ENCODE measurements around the gene KLHL22.

DNA sequence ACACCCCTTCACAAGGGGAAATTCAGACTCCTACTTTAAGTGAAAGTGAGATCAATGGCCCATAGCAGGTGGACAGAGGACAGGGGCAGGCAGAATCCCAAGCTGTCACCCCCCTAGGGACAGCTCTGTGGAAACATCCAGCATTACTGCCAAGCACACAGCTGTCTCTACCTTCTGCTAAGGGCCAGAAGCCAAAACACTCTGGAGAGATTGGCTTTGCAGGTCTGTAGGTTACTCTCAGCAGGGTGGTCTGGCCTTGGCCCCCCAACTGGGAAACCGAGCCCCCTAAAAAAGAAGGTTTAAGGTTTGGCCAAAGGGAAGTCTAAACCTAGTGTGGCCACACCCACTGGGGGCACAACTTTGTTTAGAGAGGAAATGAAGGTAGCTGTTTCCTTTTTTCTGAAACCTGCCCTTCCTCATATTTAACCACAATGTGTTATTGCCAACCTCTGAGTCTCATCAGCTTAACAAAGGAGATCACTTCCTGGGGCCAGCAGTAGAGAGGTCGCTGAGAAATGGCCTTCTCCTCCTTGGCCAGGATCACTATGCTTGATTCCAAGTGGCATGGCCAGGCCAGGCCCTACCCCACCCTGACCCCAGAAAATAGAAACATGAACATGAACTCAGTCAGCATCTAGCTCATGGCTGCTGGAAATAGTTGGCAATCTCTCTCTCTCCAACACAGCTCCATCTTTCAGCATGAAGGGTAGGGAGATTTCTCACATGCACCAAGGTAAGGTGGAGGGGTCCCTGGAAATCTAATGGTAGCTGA, 32.1 kb downstream of the KLHL22 start:
- TF ChIP-seq, protein P1, sequence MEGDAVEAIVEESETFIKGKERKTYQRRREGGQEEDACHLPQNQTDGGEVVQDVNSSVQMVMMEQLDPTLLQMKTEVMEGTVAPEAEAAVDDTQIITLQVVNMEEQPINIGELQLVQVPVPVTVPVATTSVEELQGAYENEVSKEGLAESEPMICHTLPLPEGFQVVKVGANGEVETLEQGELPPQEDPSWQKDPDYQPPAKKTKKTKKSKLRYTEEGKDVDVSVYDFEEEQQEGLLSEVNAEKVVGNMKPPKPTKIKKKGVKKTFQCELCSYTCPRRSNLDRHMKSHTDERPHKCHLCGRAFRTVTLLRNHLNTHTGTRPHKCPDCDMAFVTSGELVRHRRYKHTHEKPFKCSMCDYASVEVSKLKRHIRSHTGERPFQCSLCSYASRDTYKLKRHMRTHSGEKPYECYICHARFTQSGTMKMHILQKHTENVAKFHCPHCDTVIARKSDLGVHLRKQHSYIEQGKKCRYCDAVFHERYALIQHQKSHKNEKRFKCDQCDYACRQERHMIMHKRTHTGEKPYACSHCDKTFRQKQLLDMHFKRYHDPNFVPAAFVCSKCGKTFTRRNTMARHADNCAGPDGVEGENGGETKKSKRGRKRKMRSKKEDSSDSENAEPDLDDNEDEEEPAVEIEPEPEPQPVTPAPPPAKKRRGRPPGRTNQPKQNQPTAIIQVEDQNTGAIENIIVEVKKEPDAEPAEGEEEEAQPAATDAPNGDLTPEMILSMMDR (conservative IDR thresholded peaks at IDR 0.05; ENCODE audit: low read depth, low read length): no peak
- TF ChIP-seq EZH2 (IDR thresholded peaks at IDR 0.05; ENCODE audit: low read length, unreplicated experiment): no peak
- no peak for TF ChIP-seq EZH2phosphoT487 (IDR thresholded peaks at IDR 0.05; ENCODE audit: borderline replicate concordance, low read length)

Measured in PC-3 (cell line).